ENCODE results near the gene STUM. TPM values are rescaled to one million over a fixed set of nuclear protein-coding genes. Genes with fewer than 3 reads are reported as not detected.
"Not testable (repeated sequence)": the region's sequence is repeated elsewhere in the genome, so short reads cannot be mapped to it uniquely, and the experiment has no call there.

STUM gene
- total RNA-seq, 1 donor from 2014 or later, result 0.13 TPM

DNA sequence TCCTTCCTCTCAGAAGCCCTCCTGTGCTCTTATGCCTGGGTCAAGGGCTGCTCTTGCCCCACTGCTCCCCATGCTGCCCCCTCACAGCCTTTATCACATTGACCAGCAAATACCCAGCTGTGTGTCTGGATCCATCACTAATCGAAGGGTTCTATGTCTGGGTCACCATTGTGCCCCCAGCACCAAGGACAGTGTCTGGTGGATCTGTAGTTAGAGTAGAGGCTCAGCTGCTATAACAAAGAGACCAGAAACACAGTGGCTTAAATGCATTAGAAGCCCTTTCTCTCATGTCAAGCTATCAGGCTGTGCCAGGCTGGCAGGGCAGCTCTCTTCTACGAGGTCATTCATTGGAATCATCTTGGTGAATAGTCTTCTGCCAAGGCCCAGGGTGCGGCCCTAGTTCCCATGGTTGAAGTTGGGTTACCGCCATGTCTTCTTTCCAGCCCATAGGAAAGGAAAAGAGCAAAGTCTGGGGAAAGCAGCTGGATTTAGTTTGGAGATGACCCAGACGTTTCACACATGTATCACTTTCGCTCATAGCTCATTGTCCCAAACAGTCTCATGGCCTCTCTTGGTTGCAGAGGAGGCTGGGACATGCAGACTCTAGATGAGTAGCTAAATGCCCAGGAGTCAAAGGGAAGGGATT lies 32.2 kb downstream of the STUM start:
- DNase-seq (ENCODE audit: low read depth in 2 of 2), result no peak

- no peak for DNase-seq (ENCODE audit: low read depth in 2 of 2)
Measured at GRCh38 chr1:226581650-226582330, 33.2 kb downstream of the STUM start.

DNA sequence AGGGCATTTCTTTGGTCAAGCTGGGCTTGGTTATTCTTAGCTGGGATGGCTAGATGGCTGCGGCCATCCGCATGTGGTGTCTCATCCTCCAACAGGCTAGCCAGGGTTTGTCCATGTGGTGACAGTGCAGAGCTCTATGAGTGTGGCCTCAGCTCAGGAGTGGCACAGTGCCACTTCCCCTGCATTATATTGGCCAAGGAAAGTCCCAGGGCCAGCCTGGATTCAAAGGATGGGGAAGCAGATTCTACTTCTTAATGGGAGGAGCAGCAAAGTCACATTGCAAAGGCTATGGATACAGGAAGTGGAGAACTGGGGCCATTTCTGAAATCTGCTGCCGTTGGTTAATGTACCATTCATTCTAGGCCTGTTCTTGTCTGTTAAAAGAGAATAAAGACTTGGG lies 34.4 kb downstream of the STUM start:
- no peak for DNase-seq (ENCODE audit: low read depth in 2 of 2)

DNA sequence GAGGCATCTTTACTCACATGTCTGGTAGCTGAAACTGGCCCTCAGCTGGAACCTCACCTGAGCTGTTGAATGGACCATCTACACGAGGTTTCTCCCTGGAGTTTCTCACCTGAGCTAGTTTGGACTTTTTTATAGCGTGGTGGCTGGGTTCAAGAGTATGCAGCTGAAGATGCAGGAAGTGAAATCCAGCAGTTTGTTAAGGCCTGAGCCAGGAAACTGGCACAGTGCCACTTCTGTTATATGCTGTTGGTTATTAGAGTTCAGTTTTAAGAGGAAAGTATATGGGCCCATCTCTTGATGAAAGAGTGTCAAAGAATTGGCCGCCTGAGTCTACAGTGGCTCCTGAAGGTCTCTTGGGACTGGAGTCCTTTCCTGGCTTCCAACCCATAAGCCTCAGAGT lies 35.6 kb downstream of the STUM start:
- DNase-seq (ENCODE audit: low read depth in 2 of 2), result peak; percentile 7 to 38

DNA sequence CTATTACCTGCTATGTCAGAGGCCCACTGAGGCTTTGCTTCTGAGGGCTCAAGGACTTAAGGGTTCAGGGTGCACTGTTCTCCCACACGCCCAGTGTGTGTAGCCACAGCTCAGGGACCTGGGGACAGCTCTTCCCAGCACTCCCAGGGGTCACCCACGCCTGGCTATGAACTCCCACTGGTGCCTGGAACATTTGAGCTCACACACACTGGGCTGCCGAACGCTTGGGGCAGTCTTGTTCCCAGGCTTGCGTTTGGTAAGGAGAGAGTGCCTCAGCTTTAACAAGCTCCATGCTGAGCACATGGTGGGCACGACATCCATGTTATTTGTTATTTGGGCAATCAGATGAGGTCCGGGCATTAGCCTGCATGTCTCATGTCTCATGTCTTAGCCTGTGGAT lies 37.6 kb downstream of the STUM start:
- no peak for DNase-seq (ENCODE audit: low read depth in 2 of 2)

- no peak for DNase-seq (ENCODE audit: low read depth in 2 of 2)
Measured at GRCh38 chr1:226586650-226587422, 38.3 kb downstream of the STUM start.

- no peak for DNase-seq (ENCODE audit: low read depth in 2 of 2)
Measured at GRCh38 chr1:226588484-226588883, 39.9 kb downstream of the STUM start.

- DNase-seq (ENCODE audit: low read depth in 2 of 2), result no peak
Measured at GRCh38 chr1:226589008-226589733, 40.6 kb downstream of the STUM start.

GRCh38 chr1:226590614-226591013 lies 42.0 kb downstream of the STUM start:
- no peak for DNase-seq (ENCODE audit: low read depth in 2 of 2)

GRCh38 chr1:226593541-226593940 lies 45.0 kb downstream of the STUM start:
- DNase-seq (ENCODE audit: low read depth in 2 of 2), result no peak

DNA sequence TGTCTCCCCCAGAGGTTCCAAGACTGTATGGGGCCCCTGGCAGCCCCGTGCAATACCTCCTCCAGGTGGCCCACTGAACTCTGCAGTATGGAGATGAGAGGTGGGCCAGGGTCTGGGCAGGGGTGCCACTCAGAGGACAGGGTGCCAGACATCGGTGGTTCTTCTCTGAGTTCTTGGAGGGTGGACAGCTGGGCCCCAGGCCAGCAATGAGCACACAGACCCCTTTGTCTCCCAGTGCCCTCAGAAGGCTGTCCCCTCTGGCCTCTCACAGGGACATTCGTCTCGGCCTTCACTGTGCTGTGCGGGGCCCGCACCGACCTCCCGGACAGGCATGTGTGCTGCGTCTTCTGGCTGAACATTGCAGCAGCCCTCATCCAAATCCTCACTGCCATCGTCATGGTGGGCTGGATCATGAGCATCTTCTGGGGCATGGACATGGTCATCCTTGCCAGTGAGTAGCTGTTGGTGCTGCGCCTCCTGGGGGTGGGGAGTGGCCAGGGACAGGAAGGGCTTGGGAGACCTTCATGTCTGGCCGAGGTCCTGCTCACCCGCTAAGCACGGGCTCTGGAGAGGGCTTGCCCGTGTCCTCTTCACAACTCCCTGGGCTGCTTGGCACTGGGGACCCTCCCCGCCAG lies 48.1 kb downstream of the STUM start:
- DNase-seq (ENCODE audit: low read depth in 2 of 2), result no peak

- no peak for DNase-seq (ENCODE audit: low read depth in 2 of 2)
Measured at GRCh38 chr1:226597616-226598454, 49.3 kb downstream of the STUM start.

GRCh38 chr1:226598455-226598849 lies 49.9 kb downstream of the STUM start:
- no peak for DNase-seq (ENCODE audit: low read depth in 2 of 2)

- DNase-seq (ENCODE audit: low read depth in 2 of 2), result not testable (repeated sequence)
Measured at GRCh38 chr1:226598955-226599354, 50.4 kb downstream of the STUM start.

DNA sequence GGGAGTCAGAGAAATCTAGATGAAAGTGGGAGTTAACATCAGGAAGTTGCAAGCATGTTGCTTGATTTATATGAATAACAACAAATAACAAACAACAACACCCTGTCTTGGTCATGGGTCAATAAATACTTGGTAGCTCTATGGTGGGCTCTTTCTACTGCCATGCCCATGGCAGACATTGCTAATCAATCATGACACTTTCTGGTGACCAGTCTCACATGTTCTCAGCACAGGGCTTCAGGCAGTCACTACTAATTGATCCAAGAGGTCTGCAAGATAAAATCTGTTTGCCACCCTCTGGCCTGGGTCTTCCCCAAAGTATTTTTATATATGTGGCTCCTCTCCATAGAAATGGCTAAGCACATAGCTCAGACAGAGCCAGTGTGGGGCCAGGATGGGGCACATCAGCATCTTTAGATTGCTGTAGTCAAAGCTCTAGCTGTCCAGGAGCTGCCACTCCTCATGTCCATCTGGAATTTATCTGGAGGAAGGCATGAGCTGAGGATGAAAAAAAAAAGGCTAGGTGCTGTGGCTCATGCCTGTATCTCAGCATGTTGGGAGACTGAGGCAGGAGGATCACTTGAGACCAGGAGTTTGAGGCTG lies 51.2 kb downstream of the STUM start:
- no peak for DNase-seq (ENCODE audit: low read depth in 2 of 2)

DNA sequence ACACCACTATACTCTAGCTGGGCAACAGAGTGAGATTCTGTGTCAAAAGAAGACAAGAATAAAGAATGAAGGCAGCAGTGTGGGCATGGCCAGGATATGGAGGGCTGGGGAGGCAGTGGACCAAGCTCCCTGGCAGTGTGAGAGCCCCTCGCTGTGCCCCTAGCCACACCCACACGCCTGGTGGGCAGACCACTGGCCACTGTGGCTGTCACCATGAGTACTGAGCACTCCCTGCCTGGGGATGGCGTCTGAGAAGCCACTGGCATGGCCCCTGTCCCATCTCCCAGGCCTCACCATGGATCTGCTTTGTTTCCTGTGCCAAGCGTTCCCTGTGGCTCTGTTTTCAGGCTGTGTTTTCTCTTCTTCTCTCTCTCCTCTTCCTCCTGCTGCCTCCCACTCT lies 51.7 kb downstream of the STUM start:
- no peak for DNase-seq (ENCODE audit: low read depth in 2 of 2)

DNA sequence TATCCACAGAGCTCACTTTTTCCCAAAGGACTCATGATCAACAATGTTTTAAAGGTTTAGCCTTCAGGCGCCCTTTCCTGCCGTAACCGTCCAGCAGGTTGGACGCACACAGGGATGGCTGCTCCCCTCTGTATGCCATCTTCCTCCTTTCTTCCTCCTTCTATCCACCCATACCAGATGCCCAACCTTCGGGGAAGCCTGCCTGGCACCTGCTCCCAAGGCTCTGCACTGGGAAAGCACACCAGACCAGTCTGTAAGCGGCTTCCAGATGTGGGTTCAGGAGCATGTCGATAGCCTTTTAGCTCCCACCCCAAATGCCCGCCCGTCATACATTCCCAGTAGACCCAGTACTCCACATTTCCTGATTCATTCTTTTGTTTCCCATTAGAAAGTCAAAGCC lies 52.9 kb downstream of the STUM start:
- no peak for DNase-seq (ENCODE audit: low read depth in 2 of 2)

DNA sequence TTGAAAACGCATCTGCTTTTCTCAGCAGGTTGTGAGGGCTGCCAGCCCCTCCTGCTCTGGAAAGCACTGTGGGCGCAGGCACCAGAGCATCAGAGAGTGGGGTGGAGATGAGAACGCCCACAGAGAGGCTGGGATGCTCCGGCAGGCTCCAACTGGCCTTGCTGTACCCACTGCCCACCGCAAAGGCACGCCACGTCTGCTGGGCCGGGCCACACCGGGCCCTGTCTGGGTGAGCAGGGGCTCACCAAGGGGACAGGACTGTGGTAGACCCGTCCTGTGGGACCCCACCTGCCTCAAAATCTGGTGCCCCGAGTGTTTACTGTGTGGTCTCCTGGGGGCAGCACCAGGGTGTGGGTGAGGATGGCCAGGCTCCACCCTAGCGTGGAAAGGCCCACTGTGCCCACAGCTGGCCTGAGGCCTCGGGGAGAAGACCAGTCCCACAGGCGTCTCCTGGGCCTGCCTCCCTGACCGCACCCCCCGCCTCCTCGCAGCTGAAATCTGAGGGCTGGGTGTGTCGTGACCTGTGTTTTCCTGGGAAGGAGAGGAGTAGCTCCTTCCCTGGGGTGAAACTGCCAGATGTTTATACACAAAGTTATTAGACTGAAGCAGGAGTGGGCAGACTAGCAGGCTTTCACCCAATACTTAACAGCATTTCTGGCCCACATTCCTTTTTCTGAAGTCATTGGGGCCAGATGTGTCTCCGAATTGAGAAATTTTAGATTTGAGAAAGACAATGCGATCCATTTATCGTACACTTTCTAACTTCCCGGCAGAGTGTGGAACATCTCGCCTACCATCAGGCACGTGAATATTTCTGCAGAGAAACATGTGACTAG lies 53.8 kb downstream of the STUM start:
- peak in 1 of 2 donors; percentile 4 for DNase-seq (ENCODE audit: low read depth in 2 of 2)

Data from dermis microvascular lymphatic vessel endothelial cell (primary cell).